Body of pancreas (tissue), 4 donors: ENCODE data around the gene LTB.

ENCODE experiments used
- POLR2A ChIP-seq, 3 donors: fragments of 450-650 bp; IDR thresholded peaks; one replicate each; pipeline ENCODE4 v1.6.1; 2016; ENCODE audit warnings: antibody characterized with exemption in 3 of 3, mild to moderate bottlenecking in 2 of 3
- TF ChIP-seq, protein P1 (sequence below), 7 experiments: fragments of 450-650 bp in 4 of 7; fragments of 200-600 bp in 3 of 7; sonication (generic) in 3 of 7; IDR thresholded peaks; one replicate each; pipeline ENCODE4 v1.5.1; 2016 to 2019; ENCODE audit warnings: antibody characterized with exemption in 7 of 7

DNA sequence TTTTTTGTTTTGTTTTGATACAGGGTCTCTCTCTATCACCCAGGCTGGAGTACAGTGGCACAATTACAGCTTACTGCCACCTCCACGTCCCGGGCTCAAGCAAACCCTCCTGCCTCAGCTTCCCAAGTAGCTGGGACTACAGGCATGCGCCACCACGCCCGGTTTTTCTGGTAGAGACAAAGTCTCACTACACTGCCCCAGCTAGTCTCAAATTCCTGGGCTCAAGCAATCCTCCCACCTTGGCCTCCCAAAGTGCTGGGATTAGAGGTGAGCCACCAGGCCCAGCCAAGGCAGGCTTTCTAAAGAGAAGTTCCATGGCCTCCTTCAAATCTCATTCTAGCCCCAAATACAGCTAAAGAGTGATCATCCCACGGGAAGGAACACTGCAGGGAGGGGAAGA is 48.2 kb downstream of the LTB start:
- no peak for TF ChIP-seq POLR2A (IDR thresholded peaks at IDR 0.05)
- TF ChIP-seq, protein P1, sequence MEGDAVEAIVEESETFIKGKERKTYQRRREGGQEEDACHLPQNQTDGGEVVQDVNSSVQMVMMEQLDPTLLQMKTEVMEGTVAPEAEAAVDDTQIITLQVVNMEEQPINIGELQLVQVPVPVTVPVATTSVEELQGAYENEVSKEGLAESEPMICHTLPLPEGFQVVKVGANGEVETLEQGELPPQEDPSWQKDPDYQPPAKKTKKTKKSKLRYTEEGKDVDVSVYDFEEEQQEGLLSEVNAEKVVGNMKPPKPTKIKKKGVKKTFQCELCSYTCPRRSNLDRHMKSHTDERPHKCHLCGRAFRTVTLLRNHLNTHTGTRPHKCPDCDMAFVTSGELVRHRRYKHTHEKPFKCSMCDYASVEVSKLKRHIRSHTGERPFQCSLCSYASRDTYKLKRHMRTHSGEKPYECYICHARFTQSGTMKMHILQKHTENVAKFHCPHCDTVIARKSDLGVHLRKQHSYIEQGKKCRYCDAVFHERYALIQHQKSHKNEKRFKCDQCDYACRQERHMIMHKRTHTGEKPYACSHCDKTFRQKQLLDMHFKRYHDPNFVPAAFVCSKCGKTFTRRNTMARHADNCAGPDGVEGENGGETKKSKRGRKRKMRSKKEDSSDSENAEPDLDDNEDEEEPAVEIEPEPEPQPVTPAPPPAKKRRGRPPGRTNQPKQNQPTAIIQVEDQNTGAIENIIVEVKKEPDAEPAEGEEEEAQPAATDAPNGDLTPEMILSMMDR (IDR thresholded peaks at IDR 0.05) = no peak
